Endothelial cell of umbilical vein (primary cell): ENCODE data around the gene NAA20. TPM values are rescaled to one million over a fixed set of nuclear protein-coding genes. Genes with fewer than 3 reads are reported as not detected.
A peak's percentile ranks its signal among the peaks of the same experiment; 100 is the strongest.

Experiments
- BruUV-seq: library from RNA; stranded (reverse); fragments of 400-500 nt; replicated peaks from 2 replicates; lab custom pipeline; 2021; lab: Mats Ljungman, UMichigan
- CTCF ChIA-PET: fragments of 300-600, 350-600 bp; sonication (Branson Sonifier 250); formaldehyde crosslinking; loops from one replicate; lab custom pipeline; 2021; ENCODE audit warnings: antibody characterized with exemption, inconsistent platforms; lab: Charles Lee
- POLR2A ChIA-PET: fragments of 300-600, 350-600 bp; sonication (Branson Sonifier 250); formaldehyde crosslinking; loops from one replicate; lab custom pipeline; 2021; ENCODE audit warnings: antibody characterized with exemption, inconsistent platforms; lab: Charles Lee
- DNase-seq: peaks from one replicate; pipeline ENCODE4 v3.0.0-alpha.2; 2011; ENCODE audit warnings: low read depth, low spot score
- FAIRE-seq: peaks from 2 replicates; lab custom pipeline; 2011; peaks lifted over from hg19 to GRCh38; lab: Jason Lieb, UNC
- H2AFZ ChIP-seq: 2 replicates; pipeline ENCODE4 v1.6.0; 2012; ENCODE audit warnings: low read depth, low read length, control low read depth, inconsistent platforms
- H3K27ac ChIP-seq: 2 replicates; pipeline ENCODE4 v1.5.1; 2011; ENCODE audit warnings: low read depth, mild to moderate bottlenecking, control low read depth, low read length, moderate library complexity; ENCODE audit not compliant: insufficient read depth
- H3K27me3 ChIP-seq, 2 experiments: 2 replicates each; pipeline versions ENCODE4 v1.6.0 to v1.6.1; 2011; ENCODE audit warnings: low read length in 2 of 2, mixed read lengths in 1 of 2; ENCODE audit not compliant: control insufficient read depth in 2 of 2, insufficient read depth in 2 of 2
- H3K36me3 ChIP-seq, 2 experiments: 2 replicates in 1 of 2; 3 replicates in 1 of 2; pipeline ENCODE4 v1.5.1; 2011; ENCODE audit warnings: low read length in 2 of 2, mild to moderate bottlenecking in 1 of 2, moderate library complexity in 1 of 2; ENCODE audit not compliant: control insufficient read depth in 2 of 2, insufficient read depth in 2 of 2; ENCODE audit errors: extremely low read depth in 1 of 2
- H3K4me1 ChIP-seq: 3 replicates; pipeline ENCODE4 v1.5.1; 2011; ENCODE audit warnings: mild to moderate bottlenecking, low read length; ENCODE audit not compliant: control insufficient read depth, insufficient read depth; ENCODE audit errors: extremely low read depth
- H3K4me2 ChIP-seq: 2 replicates; pipeline ENCODE4 v1.6.1; 2011; ENCODE audit warnings: low read length, control low read depth, mixed read lengths; ENCODE audit not compliant: insufficient read depth
- H3K4me3 ChIP-seq, 3 experiments: fragments of 200-600 bp in 1 of 3; sonication (generic), shearing (Covaris generic) in 1 of 3; replicated peaks in 1 of 3; 2 replicates each; pipeline ENCODE4 v1.5.1; 2011 to 2016; ENCODE audit warnings: control low read depth in 3 of 3, low read length in 3 of 3, mild to moderate bottlenecking in 2 of 3, inconsistent platforms in 1 of 3, low read depth in 1 of 3, moderate library complexity in 1 of 3; ENCODE audit not compliant: insufficient read depth in 1 of 3
- H3K79me2 ChIP-seq: 2 replicates; pipeline ENCODE4 v1.6.0; 2012; ENCODE audit warnings: low read length, inconsistent platforms; ENCODE audit not compliant: control insufficient read depth, insufficient read depth
- H3K9ac ChIP-seq: replicated peaks from 2 replicates; pipeline ENCODE3; 2011; ENCODE audit warnings: low read length, control low read depth; ENCODE audit not compliant: insufficient read depth; ENCODE audit errors: extremely low read depth
- H3K9me1 ChIP-seq: replicated peaks from 3 replicates; pipeline ENCODE4 v1.6.0; 2011; ENCODE audit warnings: mild to moderate bottlenecking, low read length; ENCODE audit not compliant: control insufficient read depth, insufficient read depth; ENCODE audit errors: extremely low read depth
- H3K9me3 ChIP-seq: replicated peaks from 2 replicates; pipeline ENCODE4 v1.5.1; 2012; ENCODE audit warnings: low read length, inconsistent platforms; ENCODE audit not compliant: control insufficient read depth, insufficient read depth
- H4K20me1 ChIP-seq: replicated peaks from 2 replicates; pipeline ENCODE3; 2011; ENCODE audit warnings: mild to moderate bottlenecking, low read length; ENCODE audit not compliant: control insufficient read depth, insufficient read depth; ENCODE audit errors: extremely low read depth
- CTCF ChIP-seq, 2 donors: IDR thresholded peaks; 1 replicate in 1 of 2; 2 replicates in 1 of 2; pipeline ENCODE4 v1.5.1; 2011; ENCODE audit warnings: low read length in 2 of 2, mild to moderate bottlenecking in 2 of 2, moderate library complexity in 2 of 2, control low read depth in 1 of 2, inconsistent platforms in 1 of 2, low read depth in 1 of 2; ENCODE audit not compliant: insufficient read depth in 1 of 2; ENCODE audit errors: extremely low read depth in 1 of 2
- EZH2 ChIP-seq: IDR thresholded peaks from 2 replicates; pipeline ENCODE4 v1.6.1; 2012; ENCODE audit warnings: borderline replicate concordance, low read depth, mild to moderate bottlenecking, moderate library complexity, low read length, inconsistent platforms; ENCODE audit not compliant: severe bottlenecking
- FOS ChIP-seq: IDR thresholded peaks from 2 replicates; pipeline ENCODE4 v1.6.1; 2011; ENCODE audit warnings: mild to moderate bottlenecking, low read length, moderate library complexity, borderline replicate concordance; ENCODE audit not compliant: insufficient read depth
- GATA2 ChIP-seq: IDR thresholded peaks from 2 replicates; pipeline ENCODE4 v1.7.0; 2011; ENCODE audit warnings: low read depth, mild to moderate bottlenecking, moderate library complexity, mixed read lengths, low read length; ENCODE audit not compliant: insufficient read length, insufficient read depth
- JUN ChIP-seq: IDR thresholded peaks from 2 replicates; pipeline ENCODE4 v1.6.1; 2011; ENCODE audit warnings: borderline replicate concordance, low read depth; ENCODE audit not compliant: insufficient read length, insufficient read depth
- MAX ChIP-seq: IDR thresholded peaks from 2 replicates; pipeline ENCODE4 v1.6.1; 2011; ENCODE audit not compliant: insufficient read depth, insufficient read length
- MYC ChIP-seq: IDR thresholded peaks from one replicate; pipeline ENCODE4 v1.6.1; 2011; ENCODE audit warnings: mild to moderate bottlenecking, low read depth, low read length
- POLR2A ChIP-seq: IDR thresholded peaks from 2 replicates; pipeline ENCODE4 v1.6.1; 2012; ENCODE audit warnings: low read depth, mild to moderate bottlenecking, control low read depth, low read length
- POLR2AphosphoS5 ChIP-seq: IDR thresholded peaks from 2 replicates; pipeline ENCODE4 v1.6.1; 2012; ENCODE audit warnings: low read depth, mild to moderate bottlenecking, control low read depth, low read length, moderate library complexity; ENCODE audit not compliant: insufficient read depth
- dilution Hi-C: fragments of 300-500 bp; cut with MboI; formaldehyde crosslinking; loops from one replicate; pipeline ENCODE4 v1.15.0; 2019; ENCODE audit warnings: low sequenced_read_pairs; ENCODE audit not compliant: extremely low pct_ligation_motif_present
- intact Hi-C: fragments of 100-400 bp; cut with micrococcal nuclease; formaldehyde crosslinking; loops from one replicate; pipeline ENCODE4 v1.10.0; 2022
- polyA plus RNA-seq, 4 experiments: library from polyadenylated mRNA; depleted of rRNA in 3 of 4; stranded (reverse) in 3 of 4; unstranded in 1 of 4; fragments of >200 nt; gene quantifications; 2 replicates each; pipeline versions ENCODE4 v1.2.1 to v1.2.3, GENCODE V29; 2011 to 2012; ENCODE audit warnings: missing spikeins in 1 of 4
- total RNA-seq: library from RNA; stranded (reverse); gene quantifications from 2 replicates; pipeline ENCODE4 v1.2.3, GENCODE V29; 2021

Gene NAA20
- total and polyA plus RNA-seq, 2 donors (not counting 3 experiments of a cell fraction or from before 2014, with no cell fraction given), result 48.6 to 77.3 TPM

GRCh38 chr20:19976595-19977372, 40.4 kb upstream of the NAA20 start:
- Histone ChIP-seq H3K4me2 (peak overlapping the region; percentile 40), H3K79me2 (peaks cover 48% of the 10 kb centered on the region), H3K4me1 (peaks cover 50% of the 10 kb centered on the region), H3K4me3 (peak overlapping the region in 1 of 3 experiments; percentile 3), H2AFZ (no peak overlapping the region), H3K9me3 (no peaks in the 10 kb centered on the region), H4K20me1 (no peaks in the 10 kb centered on the region), H3K9ac (peak overlapping the region; percentile 61), H3K27ac (peak overlapping the region; percentile 66), H3K9me1 (no peaks in the 10 kb centered on the region), H3K27me3 (no peaks in the 10 kb centered on the region), H3K36me3 (peaks cover 2 to 13% of the 10 kb centered on the region in 2 experiments)
- FAIRE-seq (peak; percentile 77), DNase-seq (peak; percentile 49)
- TF ChIP-seq GATA2 (no peak), POLR2AphosphoS5 (peak; percentile 11)
- intact Hi-C loops, result loop anchor here (1.0 kb wide), 2 partner anchors 17 to 44 kb away; no protein-coding TSS in a partner anchor
- ChIA-PET POLR2A (interaction anchor here (0.9 to 1.4 kb wide), 3 partner anchors 16 to 76 kb away, joined by 3 to 4 read pairs (median 3); partner anchors contain the start of genes CFAP61 and CRNKL1), CTCF (interaction anchor here (0.6 to 4.8 kb wide), 11 partner anchors 9 to 231 kb away, joined by 3 to 45 read pairs (median 6); no protein-coding TSS in a partner anchor)
- no TSS peak for BruUV-seq
- dilution Hi-C loops, result loop anchor here (25.0 kb wide), 1 partner anchor 164 kb away; no protein-coding TSS in a partner anchor

GRCh38 chr20:19977373-19977770, 39.8 kb upstream of the NAA20 start:
- intact Hi-C loops, result loop anchor here (1.0 kb wide), 1 partner anchor 16 kb away; no protein-coding TSS in a partner anchor
- Histone ChIP-seq H3K4me1 (peaks cover 50% of the 10 kb centered on the region), H4K20me1 (no peaks in the 10 kb centered on the region), H3K9ac (peak overlapping the region; percentile 61), H3K9me3 (no peaks in the 10 kb centered on the region), H3K4me3 (no peak overlapping the region), H3K27me3 (no peaks in the 10 kb centered on the region), H3K36me3 (peaks cover 0 to 16% of the 10 kb centered on the region in 2 experiments), H2AFZ (no peak overlapping the region), H3K4me2 (peak overlapping the region; percentile 40), H3K9me1 (no peaks in the 10 kb centered on the region), H3K27ac (peak overlapping the region; percentile 66), H3K79me2 (peaks cover 54% of the 10 kb centered on the region)
- ChIA-PET CTCF (interaction anchor here (0.6 to 4.8 kb wide), 11 partner anchors 8 to 232 kb away, joined by 3 to 45 read pairs (median 6); no protein-coding TSS in a partner anchor), POLR2A (interaction anchor here (0.6 to 1.4 kb wide), 3 partner anchors 16 to 67 kb away, joined by 3 to 4 read pairs (median 3); no protein-coding TSS in a partner anchor)
- no peak for DNase-seq
- FAIRE-seq, result no peak
- dilution Hi-C loops, result loop anchor here (25.0 kb wide), 1 partner anchor 165 kb away; no protein-coding TSS in a partner anchor
- no TSS peak for BruUV-seq
- no peak for TF ChIP-seq FOS
- no peak for TF ChIP-seq JUN
- no peak for TF ChIP-seq EZH2
- TF ChIP-seq GATA2, result no peak
- TF ChIP-seq POLR2A, result no peak
- TF ChIP-seq MYC, result no peak
- TF ChIP-seq CTCF (IDR thresholded peaks at IDR 0.05; ENCODE audit: extremely low read depth in 1 of 2, insufficient read depth in 1 of 2, low read depth in 1 of 2, low read length in 2 of 2), result no peak
- no peak for TF ChIP-seq POLR2AphosphoS5
- no peak for TF ChIP-seq MAX
